Measurements from ENCODE around the gene COASY.
A peak's percentile ranks its signal among the peaks of the same experiment; 100 is the strongest.

Gene COASY

GRCh38 chr17:42578282-42578869 lies 16.4 kb downstream of the COASY start:
- peak overlapping the region; percentile 80 to 91 for H3K27ac ChIP-seq
- no peak for DNase-seq (ENCODE audit: low spot score)
- peak overlapping the region; percentile 77 for H3K4me3 ChIP-seq
- TF ChIP-seq, protein P1, sequence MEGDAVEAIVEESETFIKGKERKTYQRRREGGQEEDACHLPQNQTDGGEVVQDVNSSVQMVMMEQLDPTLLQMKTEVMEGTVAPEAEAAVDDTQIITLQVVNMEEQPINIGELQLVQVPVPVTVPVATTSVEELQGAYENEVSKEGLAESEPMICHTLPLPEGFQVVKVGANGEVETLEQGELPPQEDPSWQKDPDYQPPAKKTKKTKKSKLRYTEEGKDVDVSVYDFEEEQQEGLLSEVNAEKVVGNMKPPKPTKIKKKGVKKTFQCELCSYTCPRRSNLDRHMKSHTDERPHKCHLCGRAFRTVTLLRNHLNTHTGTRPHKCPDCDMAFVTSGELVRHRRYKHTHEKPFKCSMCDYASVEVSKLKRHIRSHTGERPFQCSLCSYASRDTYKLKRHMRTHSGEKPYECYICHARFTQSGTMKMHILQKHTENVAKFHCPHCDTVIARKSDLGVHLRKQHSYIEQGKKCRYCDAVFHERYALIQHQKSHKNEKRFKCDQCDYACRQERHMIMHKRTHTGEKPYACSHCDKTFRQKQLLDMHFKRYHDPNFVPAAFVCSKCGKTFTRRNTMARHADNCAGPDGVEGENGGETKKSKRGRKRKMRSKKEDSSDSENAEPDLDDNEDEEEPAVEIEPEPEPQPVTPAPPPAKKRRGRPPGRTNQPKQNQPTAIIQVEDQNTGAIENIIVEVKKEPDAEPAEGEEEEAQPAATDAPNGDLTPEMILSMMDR (IDR thresholded peaks at IDR 0.05) = peak; percentile 59

GRCh38 chr17:42579794-42580551 lies 18.0 kb downstream of the COASY start:
- TF ChIP-seq, protein P1 (IDR thresholded peaks at IDR 0.05) = no peak
- Histone ChIP-seq H3K27ac (no peak overlapping the region), H3K4me3 (no peak overlapping the region)
- DNase-seq (ENCODE audit: low spot score) = no peak

DNA sequence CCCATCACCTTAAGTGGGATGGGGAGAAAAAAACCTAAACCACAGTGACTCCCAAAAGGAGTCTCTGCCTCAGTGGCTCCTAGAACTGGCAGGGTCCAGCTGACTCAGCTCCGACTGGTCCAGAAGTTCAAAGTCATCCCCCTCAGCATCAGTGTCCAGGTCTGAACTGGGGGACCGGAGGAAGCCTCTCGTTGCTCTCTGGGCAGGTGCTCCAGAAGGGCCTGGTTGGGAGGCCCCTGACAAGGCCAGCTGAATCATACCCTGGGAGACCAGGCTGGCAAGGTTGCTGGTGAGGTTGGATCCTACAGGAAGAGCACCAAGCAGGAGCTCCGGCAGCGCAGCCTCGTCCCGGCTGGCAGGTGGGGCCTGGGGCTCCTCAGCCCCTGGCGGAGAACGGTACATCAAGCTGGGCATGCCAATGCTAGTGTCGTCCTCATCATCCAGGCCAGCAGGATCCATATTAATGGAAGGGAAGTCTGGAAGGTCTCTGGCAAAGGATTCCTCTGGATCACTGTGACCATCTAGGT lies 19.9 kb downstream of the COASY start:
- TF ChIP-seq, protein P1 (IDR thresholded peaks at IDR 0.05) = no peak
- DNase-seq (ENCODE audit: low spot score) = no peak
- H3K4me3 ChIP-seq = no peak overlapping the region
- no peak overlapping the region for H3K27ac ChIP-seq

- Histone ChIP-seq H3K27ac (no peak overlapping the region), H3K4me3 (no peak overlapping the region)
- TF ChIP-seq, protein P1 (IDR thresholded peaks at IDR 0.05) = no peak
- DNase-seq (ENCODE audit: low spot score) = peak; percentile 31
Observed at GRCh38 chr17:42584880-42585279, 22.9 kb downstream of the COASY start.

GRCh38 chr17:42585353-42585752 lies 23.4 kb downstream of the COASY start:
- Histone ChIP-seq H3K27ac (no peak overlapping the region), H3K4me3 (no peak overlapping the region)
- TF ChIP-seq, protein P1 (IDR thresholded peaks at IDR 0.05) = no peak
- DNase-seq (ENCODE audit: low spot score) = no peak

- TF ChIP-seq, protein P1 (IDR thresholded peaks at IDR 0.05) = no peak
- Histone ChIP-seq H3K4me3 (no peak overlapping the region), H3K27ac (no peak overlapping the region)
- no peak for DNase-seq (ENCODE audit: low spot score)
Observed at GRCh38 chr17:42586514-42587230, 24.7 kb downstream of the COASY start.
